ENCODE measurements around the gene PRX.

- TF ChIP-seq CTCF (IDR thresholded peaks at IDR 0.05) (no peak), POLR2A (IDR thresholded peaks at IDR 0.05) (no peak)
These were observed 40.1 kb upstream of the PRX start for GRCh38 chr19:40453151-40453735.
